ENCODE data around the gene P3H2.
"Not testable (repeated sequence)": the region's sequence is repeated elsewhere in the genome, so short reads cannot be mapped to it uniquely, and the experiment has no call there.

Gene P3H2

GRCh38 chr3:190079173-190079572 lies 41.5 kb downstream of the P3H2 start:
- FAIRE-seq: not testable (repeated sequence)

DNA sequence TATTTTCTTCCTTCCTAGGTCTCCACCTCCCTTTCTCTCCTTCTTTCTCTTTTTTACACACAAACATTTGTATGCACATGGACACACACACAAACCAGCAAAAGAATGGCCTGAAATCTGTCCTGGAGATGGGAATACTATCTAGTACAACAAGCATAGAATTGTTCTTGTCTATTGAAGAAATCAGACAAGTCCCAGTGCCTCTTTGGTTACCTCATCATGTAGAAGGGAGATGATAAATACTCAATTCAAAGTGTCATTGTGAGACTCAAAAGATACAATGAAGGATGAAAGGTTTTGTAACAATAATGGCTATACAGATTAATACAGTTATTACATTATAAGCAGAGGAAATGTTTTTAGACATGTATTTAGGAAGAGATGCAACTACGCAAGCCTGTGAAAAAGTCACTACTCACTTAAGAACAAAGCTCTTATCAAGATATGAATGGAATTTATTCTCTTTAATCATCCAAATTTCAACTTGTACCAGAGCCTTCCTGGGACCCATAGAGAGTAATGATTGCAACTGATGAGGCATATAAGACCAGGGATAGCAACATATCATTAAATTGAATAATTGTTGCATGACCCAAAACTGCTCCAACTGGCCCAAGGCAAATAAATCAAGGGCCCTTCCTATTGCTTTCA lies 43.2 kb downstream of the P3H2 start:
- no peak for FAIRE-seq

DNA sequence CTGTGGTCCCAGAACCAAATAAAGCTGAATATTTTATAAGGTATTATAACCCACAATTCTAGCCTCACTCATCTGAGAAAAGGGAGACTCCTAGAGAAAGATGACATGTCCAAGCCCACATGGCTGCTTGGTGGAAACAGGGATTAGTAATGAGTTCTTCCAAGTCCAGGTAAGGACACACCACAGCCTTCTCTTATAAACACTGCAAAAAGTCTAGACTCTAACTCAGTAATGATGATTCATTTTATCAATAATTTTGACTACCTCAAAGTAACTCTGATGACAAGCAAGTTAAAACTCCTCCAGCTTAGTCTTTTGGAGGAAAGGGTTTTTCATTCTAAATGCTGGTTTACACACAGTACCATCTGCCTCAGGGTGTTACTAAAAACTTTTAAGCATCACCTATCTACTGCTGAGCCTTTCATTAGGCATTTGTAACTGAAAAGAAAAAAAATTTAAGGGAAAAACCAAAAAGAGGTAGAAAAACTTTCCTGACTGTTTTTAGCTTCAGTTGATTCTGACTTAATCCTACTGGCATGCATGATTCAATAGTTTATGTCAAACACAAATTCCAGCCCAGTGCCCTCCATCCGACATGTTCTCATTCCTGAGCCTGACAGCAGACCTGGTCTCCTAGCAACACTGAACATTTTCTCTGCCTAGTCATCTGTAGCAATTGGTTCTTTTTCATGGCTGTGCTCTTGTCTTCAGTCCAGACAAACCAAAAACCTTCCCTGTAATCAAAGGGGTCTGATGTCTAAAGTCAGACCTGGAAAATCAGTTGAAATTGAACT lies 43.9 kb downstream of the P3H2 start:
- peak; percentile 55 for FAIRE-seq

GRCh38 chr3:190076136-190076535 lies 44.6 kb downstream of the P3H2 start:
- FAIRE-seq: no peak

DNA sequence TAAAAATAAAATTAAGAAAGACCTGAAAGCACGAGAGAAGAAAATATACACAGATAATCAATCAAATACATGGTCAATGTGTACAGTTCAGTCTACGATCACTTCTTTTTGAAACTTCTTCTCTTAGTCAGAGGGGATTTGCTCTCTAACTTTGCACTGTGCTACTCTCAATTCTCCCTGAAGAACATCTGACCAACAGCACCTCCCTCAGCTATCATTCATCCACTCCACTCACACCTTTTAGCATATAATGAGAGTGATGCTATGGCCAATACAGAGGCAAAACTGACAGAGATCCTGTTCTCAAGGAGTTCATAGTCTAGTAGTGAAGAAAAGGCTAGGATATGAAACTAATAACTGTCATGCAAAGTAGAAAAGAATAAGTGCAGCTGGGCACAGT lies 45.9 kb downstream of the P3H2 start:
- FAIRE-seq: no peak

DNA sequence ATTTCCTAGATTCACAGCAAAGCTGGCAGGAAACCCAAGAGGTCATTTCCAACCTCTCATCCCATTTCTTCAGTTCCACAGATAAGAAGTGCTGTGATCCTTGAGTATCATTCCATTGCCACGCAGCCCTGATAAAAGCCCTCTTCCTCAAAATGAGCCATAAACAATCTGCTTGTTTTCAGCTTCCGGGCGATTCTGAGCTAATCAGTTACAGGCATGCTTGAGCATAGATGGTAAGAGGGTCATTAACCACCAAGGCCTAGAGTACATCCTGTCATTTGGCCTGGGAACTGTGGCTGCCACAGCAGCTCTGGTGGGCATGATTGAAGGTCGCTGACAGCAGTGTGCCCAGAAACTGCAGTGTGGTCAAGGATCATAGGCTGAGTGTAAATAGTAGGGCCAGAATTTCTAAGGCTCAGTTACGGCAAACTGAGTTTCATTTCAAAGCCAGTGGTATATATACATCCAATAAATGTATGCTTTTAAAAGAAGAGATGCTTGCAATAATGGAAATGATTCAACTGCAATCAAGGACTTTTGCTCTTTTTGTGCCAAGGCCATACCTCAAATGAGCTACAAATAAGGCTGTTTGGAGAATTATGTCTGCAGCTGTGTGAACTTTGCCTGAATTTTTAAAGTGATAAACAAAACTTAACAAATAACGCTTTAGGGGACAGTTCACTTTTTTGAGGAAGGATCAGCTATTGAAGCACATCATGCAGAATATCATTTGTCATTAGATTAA lies 47.3 kb downstream of the P3H2 start:
- FAIRE-seq: no peak

- peak; percentile 21 for FAIRE-seq
Measured at GRCh38 chr3:190072856-190073255, 47.8 kb downstream of the P3H2 start.

DNA sequence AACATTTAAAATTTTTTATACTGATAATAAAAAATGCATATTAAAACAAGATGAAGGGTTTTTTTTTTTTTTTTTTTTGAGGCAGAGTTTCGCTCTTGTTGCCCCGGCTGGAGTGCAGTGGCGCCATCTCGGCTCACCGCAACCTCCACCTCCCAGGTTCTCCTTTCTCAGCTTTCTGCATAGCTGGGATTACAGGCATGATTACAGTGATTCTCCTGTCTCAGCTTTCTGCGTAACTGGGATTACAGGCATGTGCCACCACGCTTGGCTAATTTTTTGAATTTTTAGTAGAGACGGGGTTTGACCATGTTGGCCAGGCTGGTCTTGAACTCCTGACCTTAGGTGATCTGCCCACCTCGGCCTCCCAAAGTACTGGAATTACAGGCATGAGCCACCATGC lies 48.8 kb downstream of the P3H2 start:
- not testable (repeated sequence) for FAIRE-seq

DNA sequence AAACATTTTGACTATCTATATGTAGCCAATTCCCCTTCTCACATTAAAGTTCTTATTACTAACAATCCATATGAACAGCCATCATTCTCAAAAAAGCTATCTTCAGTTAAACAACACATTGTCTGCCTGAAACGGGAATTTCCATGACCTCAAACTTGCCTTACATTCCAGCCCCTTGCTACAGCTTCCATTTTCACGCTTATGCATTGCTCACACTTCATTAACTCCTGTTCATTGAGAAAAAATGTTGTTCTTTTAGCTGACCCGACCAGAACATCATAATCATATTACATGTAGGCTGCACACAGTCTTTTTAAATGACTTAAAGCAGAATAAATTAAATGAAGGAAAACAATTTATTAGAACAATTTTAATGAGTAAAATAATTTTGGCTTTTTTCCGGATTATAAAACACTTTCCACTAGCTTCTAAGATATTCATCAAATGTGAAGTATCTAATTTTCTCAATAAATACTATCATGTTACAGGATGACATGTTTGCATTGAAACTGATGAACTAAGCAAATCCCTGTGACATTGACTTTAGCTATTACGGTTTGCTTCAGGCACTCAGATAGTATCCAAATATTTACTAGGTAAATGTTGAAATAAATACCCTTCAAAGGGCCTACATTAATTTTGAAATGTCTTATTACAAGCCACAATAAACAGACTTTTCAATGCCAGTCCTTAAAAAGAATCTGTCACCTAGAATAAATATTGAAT lies 49.9 kb downstream of the P3H2 start:
- FAIRE-seq: peak; percentile 36

DNA sequence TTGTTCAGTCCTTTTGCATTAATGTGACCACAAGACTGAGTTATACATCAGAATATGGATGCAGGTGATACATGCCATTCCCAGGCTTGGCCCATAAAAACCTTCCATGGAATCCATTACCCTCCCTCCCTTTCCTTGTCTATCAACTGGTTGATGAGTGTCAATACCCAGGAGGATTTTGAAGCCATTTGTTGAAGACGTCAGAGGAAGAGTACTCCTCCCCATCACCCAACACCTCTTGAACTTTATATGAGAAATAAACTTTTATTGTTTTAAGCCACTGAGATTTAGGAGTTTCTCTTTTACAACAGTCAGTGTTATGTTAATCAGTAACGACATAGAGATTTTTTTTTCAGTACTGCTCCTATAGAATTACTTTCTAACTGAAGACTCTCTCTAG lies 55.5 kb downstream of the P3H2 start:
- no peak for FAIRE-seq

DNA sequence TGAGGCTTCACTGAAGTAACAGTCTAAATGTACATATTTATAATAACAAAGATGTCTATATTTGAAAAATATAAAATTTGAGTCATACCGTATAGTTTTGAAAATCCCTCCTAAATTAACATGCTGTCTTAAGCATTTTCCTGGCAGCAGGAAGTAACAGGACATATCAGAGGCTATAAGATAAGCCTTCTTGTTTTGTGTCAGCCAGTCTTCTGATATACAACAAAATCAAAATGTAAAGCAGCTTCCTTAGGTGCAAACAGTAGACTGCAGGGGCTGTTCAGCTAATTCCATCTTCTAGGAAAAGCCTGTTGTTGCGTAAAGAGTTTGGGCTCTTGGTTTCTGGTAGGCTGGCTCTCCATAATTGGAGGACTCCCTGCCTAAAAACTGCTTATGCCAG lies 56.0 kb downstream of the P3H2 start:
- no peak for FAIRE-seq

DNA sequence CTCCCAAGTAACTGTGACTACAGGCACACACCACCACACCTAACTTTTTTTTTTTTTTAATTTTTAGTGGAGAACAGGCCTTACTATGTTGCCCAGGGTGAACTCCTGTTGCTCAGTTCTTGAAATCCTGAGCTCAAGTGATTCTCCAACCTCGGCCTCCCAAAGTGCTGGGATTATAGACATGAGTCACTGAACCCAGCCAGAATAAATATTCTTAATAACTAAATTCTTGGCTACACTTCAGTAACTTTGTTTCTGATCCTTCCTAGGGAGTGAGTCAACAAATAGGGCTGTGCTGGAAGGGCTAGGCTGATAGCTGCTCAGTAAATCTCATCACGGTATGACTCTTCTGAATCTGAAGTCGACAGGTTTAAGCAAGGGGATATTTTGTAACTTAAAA lies 56.6 kb downstream of the P3H2 start:
- no peak for FAIRE-seq

DNA sequence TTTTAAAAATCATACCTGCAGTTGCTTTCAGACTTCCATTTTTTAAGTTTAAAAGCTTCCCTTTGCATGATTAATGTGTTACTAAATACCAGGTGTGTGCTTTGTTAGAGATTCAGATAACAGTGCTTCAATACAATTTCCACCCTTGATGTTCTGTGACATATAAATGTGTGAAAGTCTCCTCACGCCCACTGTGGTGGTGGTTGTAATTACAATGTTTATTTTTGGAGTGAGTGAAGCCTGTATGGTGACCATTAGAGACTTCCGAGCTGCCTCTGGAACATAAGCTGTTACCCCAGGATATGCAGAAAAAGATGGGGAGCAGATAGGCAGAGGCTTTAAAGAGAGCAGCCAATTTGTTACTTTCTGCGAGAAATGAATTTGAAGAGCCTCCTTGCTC lies 57.2 kb downstream of the P3H2 start:
- no peak for FAIRE-seq

GRCh38 chr3:190060192-190060775 lies 60.4 kb downstream of the P3H2 start:
- FAIRE-seq: no peak

DNA sequence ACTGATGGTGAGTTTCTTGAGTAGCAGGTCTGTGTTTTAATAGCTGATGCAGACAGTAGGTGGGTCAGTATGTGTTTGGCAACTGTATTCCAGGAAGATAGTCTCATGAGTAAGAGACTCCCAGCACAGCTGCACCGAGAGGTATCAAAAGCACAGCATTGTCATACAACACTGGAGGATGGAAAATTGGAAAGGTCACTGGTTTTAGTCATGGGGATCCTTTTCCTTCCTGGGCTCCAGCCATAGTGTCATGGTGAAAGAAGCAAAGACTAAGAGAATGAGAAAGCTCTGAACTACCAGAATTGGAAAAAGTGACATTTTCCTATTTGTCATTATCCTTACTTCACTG lies 61.5 kb downstream of the P3H2 start:
- no peak for FAIRE-seq

- FAIRE-seq: no peak
Measured at GRCh38 chr3:190058521-190059241, 62.0 kb downstream of the P3H2 start.

DNA sequence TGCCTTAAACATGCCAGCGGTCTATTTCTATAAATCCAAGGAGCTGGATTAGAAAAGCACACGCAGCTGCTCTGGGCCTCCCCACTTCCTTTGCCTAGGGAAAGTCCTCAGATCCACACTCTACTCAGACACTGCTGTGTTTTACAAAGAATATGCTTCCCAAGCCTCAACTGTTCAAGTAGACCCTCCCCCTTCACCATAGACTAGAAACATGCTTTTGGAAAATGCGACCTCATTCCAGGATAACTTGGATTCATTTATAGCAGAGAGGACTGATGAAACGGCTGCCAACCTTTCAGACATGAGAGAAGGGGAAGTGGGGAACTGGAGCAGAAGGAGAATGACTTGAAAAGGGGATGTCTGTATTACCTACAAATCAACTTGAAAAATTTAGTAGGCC lies 64.0 kb downstream of the P3H2 start:
- FAIRE-seq: no peak

DNA sequence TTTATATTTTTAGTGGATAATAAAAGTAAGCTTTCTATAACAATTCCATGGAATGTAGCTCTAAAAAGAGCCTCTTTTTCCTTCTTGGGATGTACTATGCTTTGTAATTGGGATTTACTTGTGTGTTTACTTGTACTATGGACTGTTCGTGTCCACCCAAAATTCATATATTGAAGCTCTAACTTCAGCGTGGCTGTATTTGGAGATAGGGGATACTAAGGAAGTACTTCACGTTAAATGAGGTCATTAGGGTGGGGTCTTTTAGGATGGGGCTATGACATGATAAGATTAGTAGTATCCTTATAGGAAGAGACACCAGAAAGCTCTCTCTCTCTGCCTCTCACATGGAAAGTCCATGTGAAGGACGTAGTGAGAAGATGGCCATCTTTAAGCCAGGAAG lies 64.9 kb downstream of the P3H2 start:
- no peak for FAIRE-seq

GRCh38 chr3:190053919-190054672 lies 66.6 kb downstream of the P3H2 start:
- no peak for FAIRE-seq

DNA sequence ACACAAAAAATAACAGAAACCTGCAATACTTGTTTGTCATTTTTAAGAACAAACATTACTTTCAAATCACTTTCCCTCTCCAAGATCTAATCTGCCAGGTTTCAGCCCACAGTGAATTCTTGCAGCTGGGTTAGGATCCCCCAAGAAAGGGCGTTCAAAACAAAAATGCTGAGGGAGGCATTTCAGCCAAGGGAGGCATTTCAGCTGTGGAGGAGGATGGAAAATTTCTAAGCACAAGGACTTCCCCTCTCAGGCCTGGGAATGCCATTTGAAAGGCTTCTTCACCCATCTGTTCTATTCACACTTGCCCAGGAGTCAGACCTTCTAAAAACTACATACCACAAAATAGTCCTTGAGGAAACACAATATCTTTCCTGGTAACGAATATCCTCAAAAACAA lies 69.1 kb downstream of the P3H2 start:
- no peak for FAIRE-seq

DNA sequence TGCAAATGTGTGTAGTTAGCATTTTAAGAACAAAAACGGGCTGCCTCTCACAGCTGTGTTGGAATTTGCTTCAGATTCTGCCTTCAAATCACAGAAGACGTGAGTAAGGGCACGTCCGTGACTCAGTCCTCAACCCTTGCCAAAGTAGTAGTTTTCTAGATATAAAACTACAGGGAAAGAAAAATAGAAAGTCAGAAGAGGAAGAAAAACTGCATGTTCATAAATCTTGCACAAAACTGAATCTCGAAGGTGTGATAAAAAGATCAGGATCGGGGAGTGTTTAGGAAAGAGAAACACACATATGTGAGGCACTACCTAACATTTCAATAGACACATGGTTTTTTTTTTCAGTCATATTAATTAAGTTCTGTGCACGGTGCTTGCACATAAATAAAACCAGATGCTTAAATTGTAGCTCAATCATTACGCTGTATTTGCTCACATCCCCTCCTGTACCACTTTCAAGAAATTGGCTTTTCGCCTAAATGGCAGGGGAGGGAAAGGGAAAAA lies 71.7 kb downstream of the P3H2 start:
- no peak for FAIRE-seq
